Esophagus muscularis mucosa (tissue), 4 donors: ENCODE results near the gene PXN.
A peak's percentile ranks its signal among the peaks of the same experiment; 100 is the strongest.

Experiments
- CTCF ChIP-seq, 3 experiments: fragments of 200-600 bp in 2 of 3; fragments of 450-650 bp in 1 of 3; sonication (generic) in 2 of 3; IDR thresholded peaks; one replicate each; pipeline ENCODE4 v1.5.1; 2017 to 2019; ENCODE audit warnings: antibody characterized with exemption in 3 of 3, mild to moderate bottlenecking in 2 of 3, moderate library complexity in 1 of 3
- EP300 ChIP-seq: sonication (generic); formaldehyde crosslinking; IDR thresholded peaks from one replicate; pipeline ENCODE4 v1.6.1; 2017; ENCODE audit warnings: antibody characterized with exemption
- POLR2A ChIP-seq: fragments of 450-650 bp; IDR thresholded peaks from one replicate; pipeline ENCODE4 v1.6.1; 2017; ENCODE audit warnings: antibody characterized with exemption, moderate library complexity, mild to moderate bottlenecking, low read depth

- TF ChIP-seq CTCF (IDR thresholded peaks at IDR 0.05) (peak; percentile 73 to 92 (median 86)), EP300 (no peak), POLR2A (no peak)
These were observed 36.7 kb upstream of the PXN start, which contains the start of gene SIRT4 for GRCh38 chr12:120301962-120302815.
